ENCODE data around the gene SLC35F3.

GRCh38 chr1:234096161-234096770, 191.8 kb downstream of the SLC35F3 start:
- TF ChIP-seq NFIC (IDR thresholded peaks at IDR 0.05) (no peak), RAD21 (IDR thresholded peaks at IDR 0.05; ENCODE audit: low read depth) (no peak), TEAD4 (IDR thresholded peaks at IDR 0.05) (no peak), REST (IDR thresholded peaks at IDR 0.05; ENCODE audit: low read depth) (no peak), CEBPB (IDR thresholded peaks at IDR 0.05) (no peak), EP300 (IDR thresholded peaks at IDR 0.05; ENCODE audit: borderline replicate concordance) (no peak)

Data from Ishikawa (cell line).